B cell (primary cell): ENCODE data around the gene TBL1XR1. TPM values are rescaled to one million over a fixed set of nuclear protein-coding genes. Genes with fewer than 3 reads are reported as not detected.

ENCODE experiments used
- ATAC-seq: fragments of 200-7000 bp; cut with Tn5 transposase; one replicate; pipeline ENCODE4 v1.10.0; 2021; ENCODE audit warnings: low read depth, mild to moderate bottlenecking, moderate number of reproducible peaks, moderate library complexity
- CTCF ChIA-PET: fragments of 350-600 bp; sonication (Branson Sonifier 250); formaldehyde crosslinking; loops from one replicate; lab custom pipeline; 2021; ENCODE audit warnings: antibody characterized with exemption, inconsistent platforms; lab: Charles Lee
- POLR2A ChIA-PET: fragments of 350-600 bp; sonication (Branson Sonifier 250); formaldehyde crosslinking; loops from one replicate; lab custom pipeline; 2021; ENCODE audit warnings: antibody characterized with exemption; lab: Charles Lee
- DNase-seq: peaks from one replicate; pipeline ENCODE4 v3.0.0; 2013
- H2AFZ ChIP-seq: 2 replicates; pipeline ENCODE4 v1.6.1; 2012; ENCODE audit warnings: mild to moderate bottlenecking, low read depth, low read length; ENCODE audit not compliant: insufficient read depth, poor library complexity, severe bottlenecking
- H3K27ac ChIP-seq, 2 donors: 1 replicate in 1 of 2; 2 replicates in 1 of 2; pipeline ENCODE4 v1.5.1; 2012 to 2013; ENCODE audit warnings: low read length in 2 of 2, mild to moderate bottlenecking in 2 of 2, moderate library complexity in 1 of 2
- H3K27me3 ChIP-seq, 4 experiments: fragments of 200-600 bp in 1 of 4; sonication (generic) in 1 of 4; replicated peaks in 1 of 4; 1 replicate in 2 of 4; 2 replicates in 2 of 4; pipeline versions ENCODE4 v1.6.1 to v1.7.0; 2013 to 2016; ENCODE audit warnings: low read length in 3 of 4, mild to moderate bottlenecking in 2 of 4, mixed read lengths in 1 of 4, moderate library complexity in 1 of 4; ENCODE audit not compliant: insufficient read depth in 4 of 4, control insufficient read depth in 3 of 4; ENCODE audit errors: control extremely low read depth in 1 of 4
- H3K36me3 ChIP-seq, 2 experiments: replicated peaks in 1 of 2; 1 replicate in 1 of 2; 2 replicates in 1 of 2; pipeline versions ENCODE4 v1.6.1 to v1.7.1; 2013; ENCODE audit warnings: low read length in 1 of 2; ENCODE audit not compliant: insufficient read depth in 2 of 2, control insufficient read depth in 1 of 2; ENCODE audit errors: control extremely low read depth in 1 of 2, extremely low read depth in 1 of 2
- H3K4me1 ChIP-seq, 2 donors: fragments of 200-600 bp in 1 of 2; sonication (generic) in 1 of 2; 1 replicate in 1 of 2; 2 replicates in 1 of 2; pipeline versions ENCODE4 v1.5.1 to v1.6.1; 2013 to 2017; ENCODE audit warnings: low read length in 2 of 2; ENCODE audit not compliant: control insufficient read depth in 2 of 2, insufficient read depth in 2 of 2
- H3K4me2 ChIP-seq: replicated peaks from 2 replicates; pipeline ENCODE3; 2012; ENCODE audit warnings: mild to moderate bottlenecking, low read depth, low read length; ENCODE audit not compliant: poor library complexity, severe bottlenecking
- H3K4me3 ChIP-seq, 5 experiments: fragments of 200-600 bp in 1 of 5; sonication (generic) in 1 of 5; 1 replicate in 3 of 5; 2 replicates in 2 of 5; pipeline versions ENCODE4 v1.5.1 to v1.7.0; 2011 to 2016; ENCODE audit warnings: low read length in 4 of 5, mild to moderate bottlenecking in 4 of 5, low read depth in 2 of 5, control low read depth in 1 of 5, moderate library complexity in 1 of 5; ENCODE audit not compliant: insufficient read depth in 1 of 5; ENCODE audit errors: control extremely low read depth in 1 of 5, extremely low read depth in 1 of 5
- H3K79me2 ChIP-seq: fragments of 200-600 bp; sonication (generic); one replicate; pipeline ENCODE4 v1.6.0; 2016; ENCODE audit warnings: low read length; ENCODE audit not compliant: control insufficient read depth, insufficient read depth
- H3K9ac ChIP-seq: fragments of 200-600 bp; sonication (generic); 2 replicates; pipeline ENCODE4 v1.6.1; 2017; ENCODE audit warnings: mild to moderate bottlenecking, low read length, moderate library complexity
- H3K9me3 ChIP-seq, 3 donors: one replicate each; pipeline versions ENCODE4 v1.6.1 to v1.7.1; 2013; ENCODE audit warnings: low read length in 2 of 3; ENCODE audit not compliant: control insufficient read depth in 2 of 3, insufficient read depth in 1 of 3; ENCODE audit errors: control extremely low read depth in 1 of 3
- H4K20me1 ChIP-seq: 2 replicates; pipeline ENCODE4 v1.6.0; 2012; ENCODE audit warnings: mild to moderate bottlenecking, low read length; ENCODE audit not compliant: insufficient read depth, control insufficient read depth, poor library complexity, severe bottlenecking
- H3K27ac Mint-ChIP-seq: one replicate; pipeline ENCODE4 v1.8.0; 2021; ENCODE audit warnings: mixed read lengths
- H3K27me3 Mint-ChIP-seq: one replicate; pipeline ENCODE4 v1.8.0; 2021; ENCODE audit warnings: mixed read lengths
- H3K4me1 Mint-ChIP-seq: one replicate; pipeline ENCODE4 v1.8.0; 2021; ENCODE audit warnings: mixed read lengths
- H3K4me3 Mint-ChIP-seq: one replicate; pipeline ENCODE4 v1.8.0; 2021; ENCODE audit warnings: mixed read lengths
- H3K9me3 Mint-ChIP-seq: one replicate; pipeline ENCODE4 v1.8.0; 2022; ENCODE audit warnings: mixed read lengths; ENCODE audit not compliant: insufficient read depth
- CTCF ChIP-seq: fragments of 200-600 bp; IDR thresholded peaks from one replicate; pipeline ENCODE4 v1.8.0; 2022; ENCODE audit warnings: antibody characterized with exemption, mild to moderate bottlenecking
- EZH2 ChIP-seq: IDR thresholded peaks from 2 replicates; pipeline ENCODE4 v1.6.1; 2012; ENCODE audit warnings: borderline replicate concordance, low read depth, mild to moderate bottlenecking, moderate library complexity, low read length; ENCODE audit not compliant: insufficient read depth, poor library complexity, severe bottlenecking
- WGBS: methylation state at CpG from one replicate; pipeline ENCODE4 v1.1.5; 2013; ENCODE audit warnings: missing lambda C conversion rate; ENCODE audit not compliant: insufficient coverage; 5-methylcytosine and 5-hydroxymethylcytosine counted together
- intact Hi-C: fragments of 100-400 bp; cut with micrococcal nuclease; formaldehyde crosslinking; loops from one replicate; pipeline ENCODE4 v1.10.0; 2022
- polyA plus RNA-seq: library from polyadenylated mRNA; depleted of rRNA; stranded (reverse); fragments of >200 nt; gene quantifications from 2 replicates; pipeline ENCODE4 v1.2.3, GENCODE V29; 2012
- total RNA-seq, 2 donors: library from RNA; stranded (reverse); fragments of 120-200 nt in 1 of 2; gene quantifications; 1 replicate in 1 of 2; 2 replicates in 1 of 2; pipeline versions ENCODE4 v1.2.3 to v1.2.4, GENCODE V29; 2013 to 2022

Gene TBL1XR1
- total and polyA plus RNA-seq, 2 donors (not counting 1 experiment from before 2014, with no cell fraction given): 17.6 to 128 TPM

GRCh38 chr3:177111541-177111949 is 85.7 kb downstream of the TBL1XR1 start:
- H3K27ac ChIP-seq: peak overlapping the region in 1 of 2 donors; percentile 60
- intact Hi-C loops: no loop called here
- TF ChIP-seq EZH2: no peak
- TF ChIP-seq CTCF: no peak
- no peak overlapping the region for H3K9ac ChIP-seq
- WGBS: 100% methylated on average over 1 of the region's 4 CpGs
- ChIA-PET CTCF (no interaction called here), POLR2A (interaction anchor here (1.1 kb wide), 1 partner anchor 36 kb away, joined by 4 read pairs; no protein-coding TSS in a partner anchor)
- H3K27me3 Mint-ChIP-seq: no peaks in the 10 kb centered on the region
- peaks cover 74% of the 10 kb centered on the region for H3K4me1 Mint-ChIP-seq
- no peak overlapping the region for H3K4me2 ChIP-seq
- H3K36me3 ChIP-seq: peaks cover 0 to 2% of the 10 kb centered on the region in 2 experiments
- peaks cover 35 to 54% of the 10 kb centered on the region in 2 donors for H3K4me1 ChIP-seq
- no peak overlapping the region for H3K4me3 ChIP-seq
- ATAC-seq (no peak), DNase-seq (no peak)
- peaks cover 98% of the 10 kb centered on the region for H3K79me2 ChIP-seq
- peaks cover 3% of the 10 kb centered on the region for H3K9me3 Mint-ChIP-seq
- H3K27ac Mint-ChIP-seq: peak overlapping the region; percentile 34
- H4K20me1 ChIP-seq: peaks cover 54% of the 10 kb centered on the region
- no peaks in the 10 kb centered on the region for H3K27me3 ChIP-seq
- no peaks in the 10 kb centered on the region for H3K9me3 ChIP-seq
- H3K4me3 Mint-ChIP-seq: no peak overlapping the region
- no peak overlapping the region for H2AFZ ChIP-seq

- Histone ChIP-seq H3K4me3 (no peak overlapping the region), H4K20me1 (peaks cover 54% of the 10 kb centered on the region), H3K36me3 (peaks cover 0 to 2% of the 10 kb centered on the region in 2 experiments), H3K9ac (no peak overlapping the region), H3K9me3 (no peaks in the 10 kb centered on the region), H3K4me1 (peaks cover 40 to 56% of the 10 kb centered on the region in 2 donors), H2AFZ (no peak overlapping the region), H3K27me3 (no peaks in the 10 kb centered on the region), H3K4me2 (peak overlapping the region; percentile 34), H3K27ac (peak overlapping the region in 1 of 2 donors; percentile 60), H3K79me2 (peaks cover 98% of the 10 kb centered on the region)
- intact Hi-C loops: no loop called here
- peak overlapping the region; percentile 52 for H3K4me3 Mint-ChIP-seq
- H3K27me3 Mint-ChIP-seq: no peaks in the 10 kb centered on the region
- CTCF ChIA-PET: interaction anchor here (1.1 kb wide), 1 partner anchor 52 kb away, joined by 3 read pairs; no protein-coding TSS in a partner anchor
- ATAC-seq (no peak), DNase-seq (no peak)
- TF ChIP-seq CTCF: no peak
- TF ChIP-seq EZH2: no peak
- peak overlapping the region; percentile 76 for H3K27ac Mint-ChIP-seq
- POLR2A ChIA-PET: interaction anchor here (1.1 kb wide), 1 partner anchor 36 kb away, joined by 4 read pairs; no protein-coding TSS in a partner anchor
- WGBS: 80% methylated on average over 1 of the region's 3 CpGs
- H3K9me3 Mint-ChIP-seq: no peaks in the 10 kb centered on the region
- peaks cover 72% of the 10 kb centered on the region for H3K4me1 Mint-ChIP-seq
Measured at GRCh38 chr3:177110895-177111294, 86.4 kb downstream of the TBL1XR1 start.
